T-helper 2 cell treated with Interferon-gamma antibody and Interleukin-4, amounts not matched to agents 5 μg/mL and 100 μg/mL, for 36 hours (primary cell): Measurements from ENCODE around the gene FERMT3.

Source experiments
- DNase-seq: peaks from one replicate; pipeline ENCODE4 v3.0.0; 2021; ENCODE audit warnings: low spot score
- H3K27ac Mint-ChIP-seq: one replicate; pipeline ENCODE4 v1.8.0; 2021; ENCODE audit warnings: mild to moderate bottlenecking, mixed read lengths
- H3K27me3 Mint-ChIP-seq: one replicate; pipeline ENCODE4 v1.8.0; 2021; ENCODE audit warnings: low read depth, mixed read lengths
- H3K36me3 Mint-ChIP-seq: one replicate; pipeline ENCODE4 v1.8.0; 2021; ENCODE audit warnings: low read depth, mixed read lengths
- H3K4me1 Mint-ChIP-seq: one replicate; pipeline ENCODE4 v1.8.0; 2021; ENCODE audit warnings: low read depth, mixed read lengths
- H3K4me3 Mint-ChIP-seq: one replicate; pipeline ENCODE4 v1.8.0; 2022; ENCODE audit warnings: mild to moderate bottlenecking, moderate library complexity, mixed read lengths
- H3K9me3 Mint-ChIP-seq: one replicate; pipeline ENCODE4 v1.8.0; 2021; ENCODE audit warnings: mixed read lengths

The FERMT3 gene

DNA sequence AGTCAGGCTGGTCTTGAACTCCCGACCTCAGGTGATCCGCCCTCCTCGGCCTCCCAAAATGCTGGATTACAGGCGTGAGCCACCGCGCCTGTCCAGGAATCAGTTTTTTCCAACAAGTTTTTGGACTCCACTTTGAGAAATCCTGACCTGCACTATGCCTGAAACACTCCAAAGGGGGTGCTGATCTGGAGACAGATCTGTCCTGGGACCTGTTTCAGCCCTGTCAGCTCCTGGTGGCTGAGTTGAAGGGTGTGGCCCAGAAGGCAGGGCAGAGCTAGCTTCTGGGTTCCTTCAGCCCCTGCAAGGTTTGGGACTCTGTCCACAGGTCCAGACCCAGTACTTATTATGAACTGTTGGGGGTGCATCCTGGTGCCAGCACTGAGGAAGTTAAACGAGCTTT lies 25.0 kb downstream of the FERMT3 start:
- no peak for DNase-seq
- Mint-ChIP-seq H3K27ac (no peak overlapping the region), H3K4me3 (peak overlapping the region; percentile 90), H3K27me3 (no peaks in the 10 kb centered on the region), H3K36me3 (peaks cover 6% of the 10 kb centered on the region), H3K4me1 (peaks cover 37% of the 10 kb centered on the region), H3K9me3 (no peaks in the 10 kb centered on the region)

DNA sequence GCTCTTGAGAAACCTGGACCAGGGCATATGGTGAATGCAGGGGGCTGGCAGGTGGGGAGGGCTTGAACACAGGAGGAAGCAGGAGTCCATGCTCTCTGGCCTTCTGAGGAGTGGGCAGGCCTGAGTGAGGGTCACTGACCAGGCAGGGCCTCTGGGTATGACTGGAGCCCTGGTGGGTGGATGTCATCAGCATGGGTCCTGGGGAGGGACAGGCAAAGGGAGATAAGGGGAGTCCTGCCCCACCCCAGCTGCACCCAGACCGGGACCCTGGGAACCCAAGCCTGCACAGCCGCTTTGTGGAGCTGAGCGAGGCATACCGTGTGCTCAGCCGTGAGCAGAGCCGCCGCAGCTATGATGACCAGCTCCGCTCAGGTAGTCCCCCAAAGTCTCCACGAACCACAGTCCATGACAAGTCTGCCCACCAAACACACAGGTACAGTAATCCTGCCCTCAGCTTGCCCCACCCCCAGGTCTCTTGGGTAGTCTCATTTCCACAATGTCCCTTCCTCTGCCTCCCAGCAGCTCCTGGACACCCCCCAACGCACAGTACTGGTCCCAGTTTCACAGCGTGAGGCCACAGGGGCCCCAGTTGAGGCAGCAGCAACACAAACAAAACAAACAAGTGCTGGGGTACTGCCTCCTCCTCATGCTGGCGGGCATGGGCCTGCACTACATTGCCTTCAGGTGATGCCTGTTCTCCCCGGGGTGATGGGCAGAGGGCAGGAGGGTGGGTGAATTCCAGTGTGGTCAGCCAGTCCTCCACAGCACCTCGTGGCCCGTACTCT lies 25.9 kb downstream of the FERMT3 start:
- Mint-ChIP-seq H3K27ac (peak overlapping the region; percentile 53), H3K4me1 (peaks cover 38% of the 10 kb centered on the region), H3K27me3 (no peaks in the 10 kb centered on the region), H3K4me3 (peak overlapping the region; percentile 90), H3K36me3 (peaks cover 10% of the 10 kb centered on the region), H3K9me3 (no peaks in the 10 kb centered on the region)
- DNase-seq, result no peak

DNA sequence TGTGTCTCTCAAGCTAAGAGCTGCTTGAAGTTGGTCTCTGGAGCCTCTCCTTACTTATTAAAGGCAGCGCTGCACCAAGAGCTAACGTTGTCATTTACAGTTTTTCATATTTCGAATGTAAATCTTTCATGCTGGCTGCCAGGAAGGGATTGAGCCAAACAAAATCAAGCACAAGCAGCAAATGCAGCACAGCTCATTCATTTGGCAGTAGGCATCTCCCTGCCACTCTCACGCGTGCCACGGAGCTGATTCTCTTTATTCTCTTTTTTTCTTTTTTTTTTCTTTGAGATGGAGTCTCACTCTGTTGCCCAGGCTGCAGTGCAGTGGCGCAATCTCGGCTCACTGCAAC lies 26.4 kb downstream of the FERMT3 start:
- Mint-ChIP-seq H3K36me3 (peaks cover 12% of the 10 kb centered on the region), H3K27ac (peak overlapping the region; percentile 53), H3K27me3 (no peaks in the 10 kb centered on the region), H3K4me3 (peak overlapping the region; percentile 69), H3K4me1 (peaks cover 34% of the 10 kb centered on the region), H3K9me3 (no peaks in the 10 kb centered on the region)
- DNase-seq, result no peak

DNA sequence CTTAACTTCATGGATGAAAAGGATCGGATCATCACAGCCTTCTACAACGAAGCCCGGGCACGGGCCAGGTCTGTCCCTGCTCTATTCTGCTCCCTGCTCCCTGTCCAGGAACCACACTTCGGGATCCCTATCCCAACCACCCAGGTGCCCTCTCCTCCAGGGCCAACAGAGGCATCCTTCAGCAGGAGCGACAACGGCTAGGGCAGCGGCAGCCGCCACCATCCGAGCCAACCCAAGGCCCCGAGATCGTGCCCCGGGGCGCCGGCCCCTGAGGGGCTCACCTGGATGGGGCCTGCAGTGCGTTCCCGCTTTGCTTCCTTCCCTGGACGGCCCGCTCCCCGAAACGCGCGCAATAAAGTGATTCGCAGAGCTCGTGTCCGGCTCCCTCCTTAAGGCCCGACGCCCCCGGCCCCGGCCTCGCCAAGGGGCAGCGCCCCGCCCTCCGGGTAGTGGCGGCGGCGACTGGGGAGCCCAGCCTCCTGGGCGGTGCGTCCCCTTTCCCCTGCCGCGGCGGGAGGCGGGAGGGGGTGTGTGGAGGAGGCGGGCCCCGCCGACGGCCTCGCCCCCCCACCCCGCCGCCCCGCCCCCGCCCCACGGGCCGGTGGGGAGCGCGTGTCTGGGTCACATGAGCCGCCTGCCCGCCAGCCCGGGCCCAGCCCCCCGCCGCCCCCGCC lies 27.5 kb downstream of the FERMT3 start, which contains the start of gene VEGFB:
VEGFB (plus strand) TSS at position 672 of the 674 bp plus-strand sequence. CDS start 250 bp downstream, outside the sequence.
- Mint-ChIP-seq H3K27ac (peak within 1 kb of the TSS; percentile 71), H3K36me3 (peaks cover 17% of the 10 kb centered on the region), H3K9me3 (no peaks in the 10 kb centered on the region), H3K4me3 (peak within 1 kb of the TSS; percentile 87), H3K4me1 (peaks cover 35% of the 10 kb centered on the region), H3K27me3 (no peaks in the 10 kb centered on the region)
- DNase-seq, result peak; percentile 72

DNA sequence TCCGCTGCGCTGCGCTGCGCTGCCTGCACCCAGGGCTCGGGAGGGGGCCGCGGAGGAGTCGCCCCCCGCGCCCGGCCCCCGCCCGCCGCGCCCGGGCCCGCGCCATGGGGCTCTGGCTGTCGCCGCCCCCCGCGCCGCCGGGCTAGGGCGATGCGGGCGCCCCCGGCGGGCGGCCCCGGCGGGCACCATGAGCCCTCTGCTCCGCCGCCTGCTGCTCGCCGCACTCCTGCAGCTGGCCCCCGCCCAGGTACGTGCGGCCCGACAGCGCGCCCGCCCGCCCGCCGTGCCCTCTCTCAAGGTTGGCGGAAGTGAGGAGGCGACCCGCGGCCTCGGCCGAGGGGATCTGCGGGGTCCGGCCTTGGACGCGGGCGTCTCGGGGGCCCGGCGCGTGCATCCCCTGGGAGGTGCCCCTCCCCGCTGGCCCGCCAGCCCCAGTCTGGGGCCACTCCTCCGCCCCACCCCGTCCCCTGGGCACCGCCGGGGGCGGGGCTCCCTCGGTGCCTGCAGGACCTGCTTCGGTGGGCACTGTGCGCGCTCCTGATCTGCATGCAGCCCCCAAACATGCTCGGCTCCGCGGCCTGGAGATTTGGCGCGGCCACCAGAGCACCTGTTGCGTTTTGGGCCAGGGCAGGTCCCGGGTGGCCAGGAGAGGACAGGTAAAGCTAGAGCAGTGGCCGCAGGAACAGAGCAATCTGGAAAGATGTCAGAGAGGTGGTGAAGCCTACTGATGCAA lies 28.3 kb downstream of the FERMT3 start:
- peak; percentile 61 for DNase-seq

DNA sequence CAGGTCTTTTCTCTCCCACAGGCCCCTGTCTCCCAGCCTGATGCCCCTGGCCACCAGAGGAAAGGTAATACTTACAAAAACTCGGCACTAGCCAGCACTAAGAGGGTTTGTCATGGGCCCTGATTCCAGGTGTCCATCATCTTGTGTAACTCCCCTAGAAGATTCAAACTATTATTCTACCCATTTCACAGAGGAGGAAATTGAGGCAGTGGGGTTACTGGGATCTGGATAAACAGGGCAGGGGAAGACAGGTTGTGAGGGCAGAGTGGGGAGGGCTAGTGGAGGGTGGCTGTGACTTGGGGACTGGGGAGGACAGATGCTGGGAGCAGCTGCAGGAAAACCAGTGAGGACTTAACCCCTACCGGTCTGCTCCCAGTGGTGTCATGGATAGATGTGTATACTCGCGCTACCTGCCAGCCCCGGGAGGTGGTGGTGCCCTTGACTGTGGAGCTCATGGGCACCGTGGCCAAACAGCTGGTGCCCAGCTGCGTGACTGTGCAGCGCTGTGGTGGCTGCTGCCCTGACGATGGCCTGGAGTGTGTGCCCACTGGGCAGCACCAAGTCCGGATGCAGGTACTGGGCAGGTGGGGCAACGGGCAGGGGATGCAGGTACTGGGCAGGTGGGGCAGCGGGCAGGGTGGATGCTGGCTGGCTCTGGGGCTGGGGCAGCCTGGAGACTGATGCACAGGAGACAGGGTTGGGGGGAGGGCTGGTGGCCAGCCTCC lies 29.1 kb downstream of the FERMT3 start:
- H3K9me3 Mint-ChIP-seq, result no peaks in the 10 kb centered on the region
- peaks cover 23% of the 10 kb centered on the region for H3K36me3 Mint-ChIP-seq
- DNase-seq, result no peak
- peak overlapping the region; percentile 87 for H3K4me3 Mint-ChIP-seq
- no peaks in the 10 kb centered on the region for H3K27me3 Mint-ChIP-seq
- peaks cover 38% of the 10 kb centered on the region for H3K4me1 Mint-ChIP-seq
- H3K27ac Mint-ChIP-seq, result peak overlapping the region; percentile 71

More for the DNA sequence above, 28.3 kb downstream of the FERMT3 start:
- Mint-ChIP-seq H3K9me3 (no peaks in the 10 kb centered on the region), H3K4me1 (peaks cover 32% of the 10 kb centered on the region), H3K4me3 (peak overlapping the region; percentile 87), H3K27me3 (no peaks in the 10 kb centered on the region), H3K36me3 (peaks cover 18% of the 10 kb centered on the region), H3K27ac (peak overlapping the region; percentile 71)

DNA sequence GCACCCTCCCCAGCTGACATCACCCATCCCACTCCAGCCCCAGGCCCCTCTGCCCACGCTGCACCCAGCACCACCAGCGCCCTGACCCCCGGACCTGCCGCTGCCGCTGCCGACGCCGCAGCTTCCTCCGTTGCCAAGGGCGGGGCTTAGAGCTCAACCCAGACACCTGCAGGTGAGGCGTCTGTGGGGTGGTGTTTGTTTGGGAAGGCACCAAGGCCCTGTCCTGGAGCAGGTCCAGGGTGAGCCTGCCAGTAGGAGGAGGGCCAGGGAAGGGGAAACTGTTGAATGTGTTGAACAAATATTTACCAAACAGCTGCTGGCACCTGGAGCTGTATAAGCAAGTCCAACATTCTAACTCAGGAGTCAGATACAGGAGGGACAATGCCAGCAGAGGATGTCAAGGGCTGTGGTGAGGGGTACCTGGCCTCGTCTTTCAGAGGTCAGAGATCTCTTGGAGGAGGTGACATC lies 31.0 kb downstream of the FERMT3 start:
- no peaks in the 10 kb centered on the region for H3K27me3 Mint-ChIP-seq
- peaks cover 24% of the 10 kb centered on the region for H3K36me3 Mint-ChIP-seq
- no peaks in the 10 kb centered on the region for H3K9me3 Mint-ChIP-seq
- peaks cover 34% of the 10 kb centered on the region for H3K4me1 Mint-ChIP-seq
- no peak for DNase-seq
- no peak overlapping the region for H3K27ac Mint-ChIP-seq
- H3K4me3 Mint-ChIP-seq, result no peak overlapping the region

DNA sequence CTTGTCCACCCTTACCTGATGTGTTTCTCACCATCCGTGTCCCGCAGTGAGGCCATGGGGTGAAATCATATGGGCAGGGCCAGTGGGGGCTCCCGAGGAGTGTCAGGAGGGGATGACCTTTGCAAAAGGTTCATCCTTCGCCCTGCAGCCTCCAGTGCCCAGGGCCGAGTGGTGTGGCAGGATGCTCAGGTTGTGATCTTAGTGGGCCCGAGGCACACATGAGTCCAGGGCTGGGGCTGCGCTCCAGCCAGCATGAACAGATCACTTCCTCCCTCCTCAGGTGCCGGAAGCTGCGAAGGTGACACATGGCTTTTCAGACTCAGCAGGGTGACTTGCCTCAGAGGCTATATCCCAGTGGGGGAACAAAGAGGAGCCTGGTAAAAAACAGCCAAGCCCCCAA lies 31.6 kb downstream of the FERMT3 start:
- Mint-ChIP-seq H3K27me3 (no peaks in the 10 kb centered on the region), H3K27ac (peak overlapping the region; percentile 8), H3K4me3 (no peak overlapping the region), H3K4me1 (peaks cover 31% of the 10 kb centered on the region), H3K36me3 (peaks cover 27% of the 10 kb centered on the region), H3K9me3 (no peaks in the 10 kb centered on the region)
- no peak for DNase-seq

DNA sequence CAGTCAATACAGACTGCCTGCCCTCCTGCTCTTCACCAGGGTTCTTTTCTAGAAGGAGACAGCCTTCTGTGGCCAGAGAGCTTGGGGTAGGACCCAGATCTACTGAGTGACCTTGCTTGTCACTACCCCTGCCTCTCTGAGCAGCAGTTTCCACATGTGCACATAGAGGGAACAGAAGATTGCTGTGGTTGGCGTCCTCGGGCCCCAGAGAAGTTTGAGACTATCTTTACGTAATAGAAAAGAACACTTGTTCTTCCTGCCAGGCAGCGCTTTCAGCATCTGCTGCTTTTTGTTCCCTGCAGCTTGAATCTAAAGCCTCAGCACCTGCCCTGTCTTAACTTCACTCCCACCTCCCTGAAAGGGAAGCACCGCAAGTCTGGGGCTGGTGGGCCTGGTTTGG lies 32.5 kb downstream of the FERMT3 start:
- Mint-ChIP-seq H3K27ac (peak overlapping the region; percentile 20), H3K36me3 (peaks cover 36% of the 10 kb centered on the region), H3K4me1 (peaks cover 33% of the 10 kb centered on the region), H3K9me3 (no peaks in the 10 kb centered on the region), H3K27me3 (no peaks in the 10 kb centered on the region), H3K4me3 (peak overlapping the region; percentile 43)
- DNase-seq, result no peak

DNA sequence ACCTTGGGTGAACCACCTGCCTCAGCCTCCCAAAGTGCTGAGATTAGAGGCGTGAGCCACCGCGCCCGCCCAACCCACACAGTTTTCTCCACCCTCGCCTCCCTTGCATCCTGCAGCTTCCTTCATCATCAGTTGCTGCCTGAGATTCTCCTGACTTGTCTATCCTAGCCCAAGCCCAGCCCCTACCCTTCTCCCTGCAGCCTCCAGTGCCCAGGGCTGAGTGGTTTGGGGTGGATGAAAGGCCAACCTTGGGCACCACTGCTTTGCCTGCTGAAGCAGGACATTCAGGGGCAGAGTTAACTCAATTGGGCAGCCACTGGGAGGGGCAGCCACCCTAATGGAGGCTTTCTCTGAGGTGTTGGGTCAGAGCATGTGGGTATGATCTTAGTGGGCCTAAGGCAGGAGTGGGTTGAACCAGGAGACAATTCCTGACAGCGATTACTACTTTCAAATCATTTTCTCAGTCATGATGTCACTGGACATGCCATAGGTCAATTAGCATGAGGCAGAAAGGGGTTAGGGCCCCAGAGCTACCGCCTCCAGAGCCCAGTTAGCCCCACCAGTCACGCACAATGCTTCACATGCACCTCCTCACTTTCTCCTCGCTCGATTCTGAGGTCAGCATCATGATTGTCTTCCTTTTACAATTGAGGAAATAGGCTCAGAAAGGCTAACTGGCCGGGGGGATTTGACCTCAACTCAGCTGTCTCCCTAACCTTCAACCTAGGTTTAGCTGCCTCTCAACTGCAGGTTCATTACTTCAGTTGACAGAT lies 33.3 kb downstream of the FERMT3 start:
- H3K4me1 Mint-ChIP-seq, result peaks cover 33% of the 10 kb centered on the region
- no peak for DNase-seq
- H3K27ac Mint-ChIP-seq, result peak overlapping the region; percentile 95
- peak overlapping the region; percentile 91 for H3K4me3 Mint-ChIP-seq
- no peaks in the 10 kb centered on the region for H3K27me3 Mint-ChIP-seq
- H3K36me3 Mint-ChIP-seq, result peaks cover 38% of the 10 kb centered on the region
- no peaks in the 10 kb centered on the region for H3K9me3 Mint-ChIP-seq

DNA sequence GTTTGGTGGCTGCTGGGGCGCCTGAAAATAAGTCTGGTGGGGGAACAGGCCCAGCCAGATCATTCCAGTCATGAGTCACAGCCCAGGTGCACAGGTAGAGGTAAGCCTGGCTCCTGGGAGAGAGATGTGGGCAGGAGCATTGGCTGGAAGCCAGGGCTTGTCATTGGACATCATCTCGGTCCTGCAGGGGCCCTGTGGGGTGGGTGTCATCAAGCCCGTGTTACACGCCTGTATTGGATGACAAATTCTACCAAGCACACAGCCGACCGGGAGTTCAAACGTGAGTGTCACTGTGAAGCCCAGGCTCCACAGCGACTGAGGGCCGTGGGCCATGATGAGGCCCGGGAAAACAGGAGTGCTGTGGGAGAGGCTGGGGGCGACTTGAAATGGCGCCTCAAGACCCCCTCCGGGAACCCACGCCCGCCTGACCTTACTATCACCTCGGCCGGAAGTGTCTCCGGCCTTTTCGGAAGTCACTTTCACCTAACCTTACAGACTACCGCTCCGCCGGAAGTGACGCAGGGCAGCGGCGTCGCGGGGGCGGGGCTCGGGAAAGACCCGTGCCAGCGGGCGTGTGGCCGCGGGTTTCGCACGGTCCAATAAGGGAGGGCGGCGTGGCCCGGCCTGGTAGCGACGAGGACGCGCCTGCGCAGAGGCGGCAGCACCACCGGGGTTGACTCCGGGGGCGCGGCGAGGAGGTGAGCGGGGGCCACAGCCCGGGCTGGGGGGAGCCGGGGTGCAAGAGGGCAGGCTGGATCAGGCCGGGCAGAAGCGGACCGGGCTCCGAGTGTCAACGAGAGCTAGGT lies 34.1 kb downstream of the FERMT3 start, which contains the start of gene FKBP2:
FKBP2 (plus strand) TSS at position 661 of the 806 bp plus-strand sequence. CDS start 1,293 bp downstream, outside the sequence.
- peaks cover 36% of the 10 kb centered on the region for H3K36me3 Mint-ChIP-seq

DNA sequence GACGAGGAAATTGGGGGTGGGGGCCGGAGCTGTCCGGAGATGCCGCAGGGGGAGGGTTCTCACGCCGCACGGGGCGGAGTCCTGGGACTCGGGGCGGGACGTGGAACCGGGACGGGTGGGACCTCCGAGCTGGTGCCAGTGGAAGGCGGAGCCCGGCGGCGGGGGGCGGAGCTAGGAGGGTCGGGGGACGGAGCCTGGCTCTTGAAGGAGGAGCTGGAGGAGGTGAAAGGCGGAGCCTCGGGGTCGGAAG lies 34.6 kb downstream of the FERMT3 start:
- Mint-ChIP-seq H3K4me3 (peak overlapping the region; percentile 91), H3K27me3 (no peaks in the 10 kb centered on the region), H3K27ac (peak overlapping the region; percentile 95), H3K9me3 (no peaks in the 10 kb centered on the region), H3K36me3 (peaks cover 36% of the 10 kb centered on the region), H3K4me1 (peaks cover 24% of the 10 kb centered on the region)
- peak; percentile 99 for DNase-seq

More for the DNA sequence above, 34.1 kb downstream of the FERMT3 start, which contains the start of gene FKBP2:
- DNase-seq, result peak; percentile 99
- H3K27ac Mint-ChIP-seq, result peak within 1 kb of the TSS; percentile 95
- peaks cover 26% of the 10 kb centered on the region for H3K4me1 Mint-ChIP-seq
- H3K4me3 Mint-ChIP-seq, result peak within 1 kb of the TSS; percentile 91
- H3K27me3 Mint-ChIP-seq, result no peaks in the 10 kb centered on the region
- no peaks in the 10 kb centered on the region for H3K9me3 Mint-ChIP-seq
